ENCODE results near the gene ST6GAL1. TPM values are rescaled to one million over a fixed set of nuclear protein-coding genes. Genes with fewer than 3 reads are reported as not detected.
"Not testable (repeated sequence)": the region's sequence is repeated elsewhere in the genome, so short reads cannot be mapped to it uniquely, and the experiment has no call there.

ST6GAL1 gene
- polyA plus RNA-seq (2013, experiment 1 of 2; ENCODE audit: insufficient read length), result 3.0 TPM
- 3.0 TPM for polyA plus RNA-seq (2013, experiment 2 of 2; ENCODE audit: insufficient read length)

- peak; percentile 58 for DNase-seq
Measured at GRCh38 chr3:186930143-186930640, at the start of gene ST6GAL1. Gene ST6GAL1 (plus strand): TSS chr3:186930526. CDS start chr3:187042704, 112,178 bp downstream.

GRCh38 chr3:186882150-186882524, 48.2 kb upstream of the ST6GAL1 start:
- no peak for DNase-seq

- DNase-seq, result peak; percentile 94
Measured at GRCh38 chr3:186882881-186883685, 47.2 kb upstream of the ST6GAL1 start.

GRCh38 chr3:186883686-186884058, 46.7 kb upstream of the ST6GAL1 start:
- no peak for DNase-seq

GRCh38 chr3:186884868-186885267, 45.5 kb upstream of the ST6GAL1 start:
- DNase-seq, result not testable (repeated sequence)

GRCh38 chr3:186886202-186886981, 43.9 kb upstream of the ST6GAL1 start:
- no peak for DNase-seq

GRCh38 chr3:186887507-186887938, 42.8 kb upstream of the ST6GAL1 start:
- DNase-seq, result not testable (repeated sequence)

- no peak for DNase-seq
Measured at GRCh38 chr3:186888569-186888968, 41.8 kb upstream of the ST6GAL1 start.

GRCh38 chr3:186889698-186890097, 40.6 kb upstream of the ST6GAL1 start:
- DNase-seq, result not testable (repeated sequence)

- DNase-seq, result no peak
Measured at GRCh38 chr3:186890911-186891310, 39.4 kb upstream of the ST6GAL1 start.

GRCh38 chr3:186893071-186893470, 37.3 kb upstream of the ST6GAL1 start:
- DNase-seq, result not testable (repeated sequence)

- DNase-seq, result no peak
Measured at GRCh38 chr3:186895406-186895805, 34.9 kb upstream of the ST6GAL1 start.

GRCh38 chr3:186896006-186896405, 34.3 kb upstream of the ST6GAL1 start:
- no peak for DNase-seq

- no peak for DNase-seq
Measured at GRCh38 chr3:186896875-186897274, 33.5 kb upstream of the ST6GAL1 start.

- DNase-seq, result peak; percentile 69
Measured at GRCh38 chr3:186901135-186901734, 29.1 kb upstream of the ST6GAL1 start.

- DNase-seq, result peak; percentile 51
Measured at GRCh38 chr3:186902154-186902553, 28.2 kb upstream of the ST6GAL1 start.

GRCh38 chr3:186902713-186903112, 27.6 kb upstream of the ST6GAL1 start:
- no peak for DNase-seq

- not testable (repeated sequence) for DNase-seq
Measured at GRCh38 chr3:186903676-186904075, 26.6 kb upstream of the ST6GAL1 start.

GRCh38 chr3:186907075-186907474, 23.3 kb upstream of the ST6GAL1 start:
- DNase-seq, result not testable (repeated sequence)

- DNase-seq, result no peak
Measured at GRCh38 chr3:186909078-186909853, 21.1 kb upstream of the ST6GAL1 start.

GRCh38 chr3:186915806-186916796, 14.2 kb upstream of the ST6GAL1 start:
- no peak for DNase-seq
